SHP77 (cell line): Measurements from ENCODE around the gene COG6.

ENCODE experiments used
- DNase-seq, 2 experiments: peaks; one replicate each; lab custom pipeline; 2025; lab: John Stamatoyannopoulos, UW

The COG6 gene

DNA sequence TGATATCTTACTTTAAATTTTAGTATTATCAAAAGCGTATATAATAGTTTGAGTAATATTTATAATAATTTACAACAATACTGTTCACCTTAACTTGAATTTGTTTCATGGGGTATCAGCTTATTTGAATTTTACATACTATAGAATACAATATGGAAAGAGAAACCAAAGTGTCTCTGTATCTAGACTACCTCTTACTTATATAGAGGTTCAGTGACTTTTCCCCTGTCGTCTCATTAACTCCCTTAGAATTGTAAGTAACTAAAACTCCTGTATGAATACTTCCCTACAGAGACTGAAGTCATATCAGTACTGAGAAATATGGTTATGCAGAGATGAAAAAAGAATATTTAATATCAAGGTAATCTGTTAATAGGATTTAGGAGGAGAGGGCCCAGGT lies 26.8 kb downstream of the COG6 start:
- DNase-seq, result no peak

DNA sequence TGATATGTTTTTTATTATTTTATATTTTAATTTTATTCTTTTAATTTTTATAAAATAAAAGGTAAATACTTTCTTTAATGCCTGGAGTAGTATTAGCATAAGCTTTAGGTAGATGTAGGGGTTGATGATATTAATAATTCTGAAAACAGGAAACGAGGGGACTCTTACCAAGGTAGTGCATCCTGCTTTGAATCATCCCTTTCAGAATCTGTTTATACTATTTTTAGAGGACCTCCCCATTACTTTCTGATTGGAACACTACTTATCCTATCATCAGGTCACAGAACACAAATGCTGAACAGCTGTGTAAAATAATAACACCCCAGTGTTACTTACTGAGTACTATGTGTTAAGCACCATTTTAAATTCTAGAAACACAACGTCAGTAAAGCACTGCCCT lies 27.3 kb downstream of the COG6 start:
- DNase-seq, result no peak

DNA sequence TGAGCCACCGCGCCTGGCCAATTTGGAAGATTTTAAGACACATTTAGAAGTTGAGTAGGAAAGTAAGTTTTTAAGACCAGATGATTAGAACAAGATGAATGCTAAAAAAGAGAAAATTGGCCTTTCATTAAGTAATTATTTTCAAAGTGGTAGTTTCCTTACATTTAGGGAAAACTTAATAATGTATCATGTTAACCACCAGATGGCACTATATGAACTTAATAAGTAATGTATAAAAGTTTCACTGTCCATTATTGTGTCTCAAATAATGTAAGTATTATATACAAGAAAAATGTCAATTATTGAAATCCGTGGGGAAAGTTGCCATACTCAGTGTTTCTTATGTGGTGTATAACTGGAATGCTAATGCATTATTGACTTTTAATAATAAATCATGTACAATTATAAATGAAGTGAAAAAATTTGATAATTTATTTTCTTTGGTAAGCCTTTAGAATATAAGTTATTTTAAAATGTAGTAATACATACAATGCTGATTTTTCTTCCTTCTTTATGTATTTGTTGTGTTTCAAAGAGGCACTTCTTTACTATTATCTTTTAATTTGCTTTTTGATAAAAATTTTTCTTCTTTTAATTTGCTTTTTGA lies 29.2 kb downstream of the COG6 start:
- DNase-seq, result peak; percentile 9 to 10

DNA sequence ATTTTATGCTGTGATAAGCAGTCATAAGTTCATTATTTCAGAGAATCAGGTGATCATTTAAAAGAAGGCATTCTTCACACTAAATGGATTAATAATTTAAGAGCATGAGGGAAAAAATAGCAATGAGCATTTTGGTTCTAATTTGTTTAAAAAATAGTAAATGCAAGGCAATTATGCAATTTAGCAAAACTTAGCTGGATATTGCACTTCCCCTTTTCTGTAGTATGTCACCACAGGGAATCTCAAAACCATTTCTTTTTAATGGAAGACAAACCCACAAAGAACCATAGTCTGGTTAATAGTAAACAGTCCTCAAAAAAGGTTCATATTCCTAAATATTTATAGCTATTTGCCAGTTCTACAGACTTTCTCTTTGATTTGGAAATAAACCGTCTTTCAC lies 30.2 kb downstream of the COG6 start:
- no peak for DNase-seq

DNA sequence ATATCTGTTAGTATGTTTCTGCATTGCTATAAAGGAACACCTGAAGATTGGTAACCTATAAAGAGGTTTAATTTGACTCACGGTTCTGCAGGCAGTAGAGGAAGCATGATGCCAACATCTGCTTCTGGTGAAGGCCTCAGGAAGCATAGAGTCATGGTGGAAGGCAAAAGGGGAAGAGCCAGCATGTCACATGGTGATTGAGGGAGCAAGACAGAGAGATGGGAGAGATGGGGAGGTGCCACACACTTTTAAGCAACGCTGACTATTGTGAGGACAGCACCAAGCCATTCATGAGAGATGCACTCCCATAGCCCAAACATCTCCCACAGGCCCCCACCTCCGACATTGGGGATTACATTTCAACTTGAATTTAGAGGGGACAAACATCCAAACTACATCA lies 32.8 kb downstream of the COG6 start:
- no peak for DNase-seq

DNA sequence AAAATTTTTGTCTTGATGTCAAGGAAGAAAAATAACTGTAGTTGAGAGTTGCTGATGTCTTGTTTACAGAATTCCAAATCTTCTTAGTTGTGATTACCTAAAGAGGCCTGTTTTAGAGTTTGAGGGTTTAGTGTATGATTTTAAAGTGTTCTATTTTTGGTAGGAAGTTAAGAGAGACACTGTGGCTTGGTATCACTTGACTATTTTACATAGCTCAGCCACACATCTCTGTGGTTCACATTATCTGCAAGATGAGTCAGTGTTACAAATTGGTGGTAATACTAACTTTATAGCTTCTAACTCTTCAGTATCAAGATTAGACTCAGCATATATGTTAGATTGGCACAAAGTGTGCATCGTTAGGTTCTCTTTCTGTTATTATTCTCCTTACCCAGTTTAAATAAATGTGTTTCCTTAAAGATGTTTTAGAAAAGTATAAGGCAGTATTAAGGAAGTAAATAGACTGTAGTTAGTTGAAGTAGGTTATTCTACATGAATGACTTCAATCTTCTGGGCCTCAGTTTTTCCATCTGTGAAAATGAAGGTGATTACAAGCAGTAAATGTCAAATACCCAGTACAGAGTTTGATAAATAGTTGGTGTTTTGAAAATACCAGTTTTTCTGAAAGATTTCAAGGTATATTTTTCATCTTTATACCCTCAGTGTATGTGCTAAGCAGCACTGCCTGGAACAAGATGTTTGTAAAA lies 33.4 kb downstream of the COG6 start:
- no peak for DNase-seq

DNA sequence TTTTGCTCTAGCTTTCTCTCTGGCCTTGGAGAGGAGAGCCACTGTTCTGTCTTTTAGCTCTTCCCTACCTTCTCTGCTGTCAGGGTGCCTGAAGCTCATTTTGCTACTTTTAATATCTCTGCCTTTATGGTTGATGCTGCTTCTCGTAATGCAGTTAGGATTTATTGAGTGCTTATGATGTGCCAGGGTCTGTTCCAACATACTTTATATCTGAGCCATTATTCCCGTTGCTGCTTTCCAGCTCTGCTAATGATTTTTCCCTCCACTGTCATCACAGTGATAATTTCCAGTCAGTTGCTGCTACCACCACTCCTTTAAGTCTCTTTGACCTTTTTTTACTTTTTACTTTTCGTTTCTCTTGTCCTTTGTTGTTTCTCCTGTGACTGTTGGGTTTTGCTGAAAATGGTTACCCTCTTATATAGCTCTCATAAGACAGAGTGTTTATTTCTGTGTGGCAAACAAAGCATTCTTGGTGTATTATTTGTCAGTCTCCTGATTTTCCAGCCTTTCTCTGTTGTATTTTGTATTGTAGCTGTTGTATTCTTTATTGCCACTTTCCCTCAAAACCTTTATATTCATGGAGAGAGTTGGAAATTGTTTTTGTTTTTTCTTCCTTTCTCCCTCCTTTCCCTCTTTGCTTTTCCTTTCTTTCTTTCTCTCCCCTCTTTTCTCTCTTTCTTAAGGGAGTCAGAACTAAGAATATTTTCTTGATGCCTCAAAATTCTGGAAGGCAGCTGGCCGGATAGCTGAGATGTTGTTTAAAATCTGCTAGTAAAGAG lies 37.4 kb downstream of the COG6 start:
- no peak for DNase-seq

DNA sequence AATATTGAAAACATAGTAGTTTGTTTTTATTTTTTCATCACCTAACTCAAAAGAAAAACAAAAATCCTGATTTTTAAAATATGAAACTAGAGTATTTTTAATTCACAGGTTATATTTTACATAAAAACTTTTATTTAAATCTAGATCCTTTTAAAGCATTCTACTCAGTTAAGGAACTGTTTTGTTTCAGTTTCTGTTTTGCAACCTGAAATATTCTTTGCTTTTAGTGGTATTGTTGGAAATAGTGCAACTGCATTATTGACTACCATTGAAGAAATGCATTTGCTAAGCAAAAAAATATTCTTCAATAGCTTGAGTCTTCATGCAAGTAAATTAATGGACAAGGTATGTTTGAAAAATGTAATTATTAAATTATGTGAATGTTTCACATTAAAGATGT lies 43.8 kb downstream of the COG6 start:
- no peak for DNase-seq

DNA sequence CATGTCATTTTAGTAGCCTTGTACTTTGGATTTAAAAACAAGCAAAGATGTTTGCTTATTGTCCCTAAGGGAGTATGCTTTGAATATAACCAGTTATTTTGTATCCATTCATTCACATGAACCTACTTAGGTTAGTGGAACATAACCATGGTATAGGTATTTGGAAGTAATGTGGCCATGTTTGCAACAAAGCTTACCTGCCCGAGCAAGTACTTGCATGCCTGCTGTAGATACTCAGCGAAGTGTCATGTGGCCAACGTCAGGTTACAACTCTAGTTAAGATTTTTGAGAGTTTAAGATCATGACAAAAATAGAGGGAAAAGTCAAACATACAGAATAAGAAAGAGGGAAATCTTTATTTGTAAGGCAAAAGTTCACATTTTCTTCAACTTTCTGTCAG lies 57.2 kb downstream of the COG6 start:
- no peak for DNase-seq

DNA sequence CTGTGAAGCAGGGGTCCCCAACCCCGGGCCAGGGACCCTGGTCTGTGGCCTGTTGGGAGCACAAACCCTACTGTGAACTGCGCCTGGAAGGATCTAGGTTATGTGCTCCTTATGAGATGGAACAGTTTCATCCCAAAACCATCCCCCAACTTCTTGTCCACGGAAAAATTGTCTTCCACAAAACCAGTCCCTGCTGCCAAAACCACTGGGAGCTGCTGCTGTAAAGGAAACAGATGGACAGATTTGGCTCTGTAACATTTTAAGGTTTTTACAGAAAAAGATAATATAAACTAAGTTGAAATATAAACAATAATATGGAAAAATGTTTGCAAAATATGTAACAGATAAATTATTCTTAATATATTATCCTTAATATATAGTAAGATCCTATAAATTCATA lies 73.7 kb downstream of the COG6 start:
- no peak for DNase-seq

DNA sequence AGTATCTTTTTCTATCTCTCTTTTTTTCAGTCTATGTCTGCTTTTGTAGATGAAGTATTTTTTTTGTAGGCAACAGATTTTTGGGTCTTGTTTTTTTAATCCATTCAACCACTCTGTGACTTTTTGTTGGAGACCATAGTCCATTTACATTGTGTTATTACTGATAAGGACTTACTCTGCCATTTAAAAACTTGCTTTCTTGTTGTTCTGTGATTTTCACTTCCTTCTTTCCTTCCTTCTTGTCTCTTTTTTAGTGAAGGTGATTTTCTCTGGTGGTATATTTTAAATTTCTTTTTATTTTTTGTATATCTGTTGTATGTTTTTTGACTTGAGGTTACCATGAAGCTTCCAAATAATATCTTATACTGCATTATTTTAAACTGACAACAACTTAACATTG lies 79.5 kb downstream of the COG6 start:
- no peak for DNase-seq

DNA sequence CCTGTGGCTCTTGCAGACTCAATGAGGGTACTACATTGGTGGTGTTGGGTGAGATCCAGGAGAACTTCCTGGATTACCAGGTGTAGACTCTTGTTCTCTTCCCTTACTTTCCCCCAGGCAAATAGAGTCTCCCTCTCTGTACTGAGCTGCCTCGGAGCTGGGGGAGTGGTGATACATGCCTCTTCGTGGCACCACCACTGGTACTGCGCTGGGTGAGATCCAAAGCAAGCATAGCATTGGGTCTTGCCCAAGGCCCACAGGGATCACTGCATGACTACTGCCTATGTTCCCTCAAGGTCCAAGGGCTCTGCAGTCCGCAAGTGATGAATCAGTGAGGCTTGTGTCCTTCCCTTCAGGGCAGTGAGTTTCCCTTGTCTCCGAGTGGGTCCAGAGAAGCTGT lies 81.6 kb downstream of the COG6 start:
- DNase-seq, result no peak

DNA sequence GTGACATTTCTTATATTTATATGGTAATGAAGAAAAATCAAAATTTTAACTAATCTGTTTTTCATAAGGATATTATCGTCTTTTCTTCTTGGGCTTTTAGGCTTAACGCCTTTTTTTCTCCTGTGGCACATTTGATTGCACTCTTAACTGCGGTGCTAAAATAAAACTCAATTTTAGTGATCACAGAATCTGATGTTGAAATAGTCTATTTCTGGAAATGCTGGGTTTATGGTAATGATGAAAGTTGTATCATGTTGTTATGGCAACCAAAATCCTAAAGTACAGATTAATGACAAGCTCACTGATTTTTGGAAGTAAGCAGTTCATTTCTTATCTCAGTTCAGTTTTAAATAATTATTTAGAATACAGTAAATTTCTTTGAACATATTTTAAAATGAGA lies 85.3 kb downstream of the COG6 start:
- no peak for DNase-seq

DNA sequence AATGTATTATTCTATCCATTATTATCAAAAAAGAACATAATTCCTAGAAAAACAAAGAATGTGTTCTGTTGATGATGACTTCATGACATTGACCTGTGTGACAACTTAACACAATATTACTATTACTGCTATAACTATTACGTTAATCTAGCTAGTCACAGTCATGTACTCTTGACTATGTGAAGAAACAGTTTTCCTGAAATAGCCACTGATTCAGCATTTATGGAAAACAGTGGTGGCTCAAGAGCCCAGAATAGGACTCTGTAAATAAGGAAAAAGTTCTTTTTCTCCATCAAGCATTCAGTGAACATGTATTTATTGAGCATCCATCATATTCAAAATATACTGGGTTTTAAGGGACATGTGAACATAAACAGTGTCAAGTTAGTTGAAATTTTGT lies 93.5 kb downstream of the COG6 start:
- DNase-seq, result no peak

DNA sequence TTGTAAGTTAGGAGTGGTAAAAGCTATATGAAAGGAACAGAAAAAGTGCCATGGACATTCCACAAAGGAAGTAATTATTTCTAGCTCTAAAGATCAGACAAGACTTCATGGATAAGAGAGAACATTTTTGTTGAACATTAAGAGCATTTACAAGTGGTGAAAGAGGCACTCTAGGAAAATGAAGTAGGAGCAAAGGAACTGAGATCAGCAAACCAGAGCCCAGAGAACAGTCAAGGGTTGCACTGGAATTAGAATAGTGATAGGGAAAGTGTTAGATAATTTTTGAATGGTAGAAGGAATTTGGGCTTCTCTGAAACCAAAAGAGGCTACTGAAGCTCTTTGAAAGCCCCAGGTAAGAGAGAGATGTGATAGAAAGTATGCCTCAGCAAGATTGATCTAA lies 94.1 kb downstream of the COG6 start:
- no peak for DNase-seq

DNA sequence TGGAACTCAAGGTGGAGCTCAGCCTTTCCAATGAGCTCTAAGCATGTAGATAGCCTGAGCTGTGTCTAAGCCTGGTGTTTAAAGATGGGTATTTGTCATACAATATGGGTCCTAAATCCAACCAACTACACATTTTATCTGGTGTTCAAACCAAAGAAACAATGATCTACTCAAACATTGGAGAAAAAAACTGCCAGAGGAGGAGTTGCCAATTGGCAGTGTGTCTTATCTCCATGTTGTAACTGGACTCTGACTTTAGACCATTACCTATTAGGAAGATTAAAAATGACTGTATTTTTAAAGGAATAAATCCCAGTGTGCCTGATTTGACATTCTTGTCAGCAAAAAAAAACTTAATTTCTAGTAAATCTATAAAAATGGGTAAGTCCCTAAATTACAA lies 96.3 kb downstream of the COG6 start:
- no peak for DNase-seq

DNA sequence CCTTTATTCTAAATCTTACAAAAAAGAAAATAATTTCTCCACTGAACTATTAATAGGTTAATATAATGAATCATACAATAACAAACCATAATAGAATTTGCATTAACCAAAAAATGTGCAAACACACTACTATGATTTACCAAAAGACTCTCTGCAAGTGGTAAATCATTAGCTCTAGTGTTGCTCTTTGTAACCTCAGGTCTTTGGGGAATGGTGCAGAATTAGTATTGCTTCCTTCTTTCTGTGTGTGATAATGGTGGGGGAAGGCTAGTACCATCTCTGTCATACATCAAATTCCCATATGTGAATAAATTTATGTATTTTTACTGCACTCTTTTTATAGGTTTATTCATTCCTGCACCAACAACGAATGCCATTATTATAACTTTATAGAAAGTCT lies 105.1 kb downstream of the COG6 start:
- no peak for DNase-seq

DNA sequence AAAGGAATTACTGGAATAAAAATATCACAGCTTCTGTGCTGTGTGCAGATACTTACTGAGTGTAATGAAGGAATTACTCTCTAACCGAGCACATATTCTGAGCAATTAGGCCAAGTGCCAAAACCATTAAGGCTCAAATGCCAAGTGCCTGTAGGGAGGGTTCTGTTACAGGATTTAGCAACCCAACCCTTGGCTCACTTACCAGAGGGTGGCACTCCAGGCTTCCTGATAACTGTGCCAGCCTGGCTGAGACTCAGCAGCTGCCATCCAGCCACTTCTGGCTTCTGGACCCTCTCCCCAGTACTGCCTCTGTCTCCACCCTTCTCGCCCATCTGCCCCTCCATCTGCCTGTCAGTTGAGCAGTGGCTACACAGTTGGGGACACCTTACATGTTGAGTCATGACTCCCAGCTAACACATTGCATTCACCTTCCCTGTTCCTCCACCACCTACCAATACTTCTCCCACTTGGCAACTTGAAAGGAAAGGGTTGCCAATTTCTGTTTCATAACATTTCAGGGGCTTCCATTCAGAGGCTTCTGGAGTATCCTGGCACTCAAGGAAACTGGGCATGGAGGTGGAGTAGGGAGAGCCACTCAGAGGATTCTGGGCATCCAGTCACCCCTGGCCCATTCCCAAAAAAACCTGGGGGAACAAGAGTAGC lies 110.5 kb downstream of the COG6 start:
- DNase-seq, result peak; percentile 28 to 54

DNA sequence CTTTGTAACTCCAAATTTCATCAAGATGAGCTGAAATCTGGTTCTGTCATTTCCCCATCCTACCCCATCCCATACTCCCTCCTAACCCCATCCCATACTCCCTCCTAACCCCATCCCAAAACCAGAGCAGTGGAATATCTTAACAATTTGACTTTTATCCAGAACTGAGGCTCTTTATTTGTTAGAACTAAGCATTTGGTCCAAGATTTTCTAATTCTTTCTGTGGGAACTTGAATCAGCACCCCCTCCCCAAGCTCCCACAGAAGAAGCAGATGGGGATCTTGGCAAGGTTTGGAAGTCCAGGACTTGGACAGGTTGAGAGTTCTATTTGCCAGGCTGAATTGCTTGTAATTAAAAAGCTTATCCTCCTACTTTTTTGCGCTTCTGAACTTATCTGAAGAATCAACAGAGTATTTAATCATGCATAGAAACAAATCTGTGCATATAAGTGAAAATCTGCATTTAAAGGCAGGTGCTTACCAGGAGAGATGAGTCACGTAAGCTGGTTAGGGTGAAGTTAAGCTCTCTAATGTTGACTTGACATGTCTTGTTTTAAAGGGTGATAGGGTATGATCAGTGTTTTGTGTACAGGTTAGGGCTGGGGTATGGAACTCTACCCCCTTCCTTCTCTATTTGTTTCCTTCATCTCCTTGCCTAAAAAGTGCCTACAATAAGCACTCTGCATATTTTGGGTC lies 111.1 kb downstream of the COG6 start:
- DNase-seq, result no peak

DNA sequence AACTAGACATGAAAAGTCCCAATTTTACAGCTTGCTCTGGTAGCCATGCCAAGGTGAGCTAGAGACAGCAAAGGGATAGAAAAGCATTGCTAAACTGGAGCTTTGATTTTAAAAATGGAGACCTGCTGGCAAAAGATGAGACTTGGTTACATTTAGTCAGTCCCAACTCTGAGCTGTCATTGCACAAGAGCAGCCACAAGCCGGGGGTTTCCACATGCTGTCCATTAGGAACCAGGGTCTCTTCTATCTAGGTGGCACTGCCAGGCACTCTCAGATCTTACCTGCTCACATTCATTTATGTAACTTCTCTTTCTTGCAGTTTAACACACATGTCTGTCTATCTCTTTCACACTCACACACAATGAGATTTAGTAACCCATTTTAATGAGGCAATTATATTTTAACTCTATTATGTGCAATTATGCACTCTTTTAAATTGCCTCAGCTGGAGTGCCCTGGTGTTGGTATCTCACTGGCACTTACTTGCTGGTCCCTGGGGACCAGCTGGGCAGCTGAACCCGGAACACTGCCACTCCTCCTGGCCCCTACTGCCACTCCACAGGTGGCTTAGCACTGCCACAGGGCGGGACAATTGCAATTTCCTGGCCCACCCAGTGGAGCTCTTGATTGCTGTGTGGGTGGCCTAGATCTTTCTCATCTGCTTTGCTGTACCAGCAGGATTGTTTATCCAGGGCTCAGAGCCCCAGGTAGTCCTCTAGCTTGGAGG lies 112.5 kb downstream of the COG6 start:
- no peak for DNase-seq

DNA sequence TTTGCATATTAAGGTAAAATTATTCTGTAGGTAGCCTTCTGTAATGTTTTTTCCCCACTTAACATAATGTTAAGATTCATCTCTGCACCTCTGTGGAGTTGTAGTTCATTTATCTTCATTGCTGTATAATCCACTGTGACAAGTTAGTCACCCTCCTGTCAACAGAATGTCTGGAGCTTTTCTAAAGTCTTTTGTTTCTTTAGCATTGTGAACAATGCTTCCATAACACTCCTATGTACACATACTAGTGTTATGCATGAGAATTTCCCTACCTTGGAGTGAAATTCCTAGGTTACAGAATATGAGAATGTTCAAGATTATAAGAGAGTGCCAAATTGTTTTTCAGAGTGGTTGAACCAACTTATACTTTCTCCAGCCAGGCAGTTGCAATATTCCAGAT lies 113.5 kb downstream of the COG6 start:
- no peak for DNase-seq
